Bronchial epithelial cell (primary cell): ENCODE results near the gene CCDC9B. TPM values are rescaled to one million over a fixed set of nuclear protein-coding genes. Genes with fewer than 3 reads are reported as not detected.

Source experiments
- DNase-seq: peaks from one replicate; pipeline ENCODE4 v3.0.0-alpha.2; 2010; ENCODE audit warnings: low read depth
- FAIRE-seq: peaks from 2 replicates; lab custom pipeline; 2011; peaks lifted over from hg19 to GRCh38; lab: Jason Lieb, UNC
- H3K27me3 ChIP-seq: 2 replicates; pipeline ENCODE4 v1.5.1; 2011; ENCODE audit warnings: low read length; ENCODE audit not compliant: control insufficient read depth, insufficient read depth
- H3K36me3 ChIP-seq: 2 replicates; pipeline ENCODE4 v1.5.1; 2011; ENCODE audit warnings: low read length; ENCODE audit not compliant: control insufficient read depth, insufficient read depth
- H3K4me3 ChIP-seq: 2 replicates; pipeline ENCODE4 v1.5.1; 2011; ENCODE audit warnings: mild to moderate bottlenecking, low read depth, low read length, control low read depth
- CTCF ChIP-seq: IDR thresholded peaks from 2 replicates; pipeline ENCODE4 v1.5.1; 2011; ENCODE audit warnings: mild to moderate bottlenecking, moderate library complexity, low read length, control low read depth, inconsistent platforms; ENCODE audit not compliant: insufficient read depth, severe bottlenecking
- total RNA-seq: library from RNA; depleted of rRNA; stranded (reverse); fragments of >200 nt; gene quantifications from 2 replicates; pipeline ENCODE4 v1.2.1, GENCODE V29; 2014

CCDC9B gene
- total RNA-seq, 1 donor from 2014 or later, result 12.1 TPM

DNA sequence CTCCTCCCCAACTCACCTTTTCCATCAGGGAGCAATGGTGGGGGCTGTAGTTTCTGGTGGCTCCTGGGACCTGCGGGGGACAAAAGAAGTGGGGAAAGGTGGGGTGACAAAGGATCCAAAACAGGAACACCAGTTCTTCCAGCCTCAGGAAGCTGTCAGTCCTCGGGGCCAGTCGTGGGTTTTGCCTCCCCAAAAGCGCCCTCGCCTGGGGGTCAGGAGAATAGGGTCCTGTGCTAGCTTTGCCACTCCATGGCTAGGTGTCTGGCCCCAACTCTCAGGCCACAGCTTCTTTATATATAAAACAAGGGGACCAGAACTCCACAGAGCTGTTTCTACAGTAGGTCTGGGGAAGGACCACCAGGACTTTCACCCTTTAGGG lies 4.0 kb downstream of the CCDC9B start:
- H3K36me3 ChIP-seq, result no peaks in the 10 kb centered on the region
- FAIRE-seq, result no peak
- no peak for DNase-seq
- no peaks in the 10 kb centered on the region for H3K27me3 ChIP-seq
- no peak for TF ChIP-seq CTCF
- no peak overlapping the region for H3K4me3 ChIP-seq

DNA sequence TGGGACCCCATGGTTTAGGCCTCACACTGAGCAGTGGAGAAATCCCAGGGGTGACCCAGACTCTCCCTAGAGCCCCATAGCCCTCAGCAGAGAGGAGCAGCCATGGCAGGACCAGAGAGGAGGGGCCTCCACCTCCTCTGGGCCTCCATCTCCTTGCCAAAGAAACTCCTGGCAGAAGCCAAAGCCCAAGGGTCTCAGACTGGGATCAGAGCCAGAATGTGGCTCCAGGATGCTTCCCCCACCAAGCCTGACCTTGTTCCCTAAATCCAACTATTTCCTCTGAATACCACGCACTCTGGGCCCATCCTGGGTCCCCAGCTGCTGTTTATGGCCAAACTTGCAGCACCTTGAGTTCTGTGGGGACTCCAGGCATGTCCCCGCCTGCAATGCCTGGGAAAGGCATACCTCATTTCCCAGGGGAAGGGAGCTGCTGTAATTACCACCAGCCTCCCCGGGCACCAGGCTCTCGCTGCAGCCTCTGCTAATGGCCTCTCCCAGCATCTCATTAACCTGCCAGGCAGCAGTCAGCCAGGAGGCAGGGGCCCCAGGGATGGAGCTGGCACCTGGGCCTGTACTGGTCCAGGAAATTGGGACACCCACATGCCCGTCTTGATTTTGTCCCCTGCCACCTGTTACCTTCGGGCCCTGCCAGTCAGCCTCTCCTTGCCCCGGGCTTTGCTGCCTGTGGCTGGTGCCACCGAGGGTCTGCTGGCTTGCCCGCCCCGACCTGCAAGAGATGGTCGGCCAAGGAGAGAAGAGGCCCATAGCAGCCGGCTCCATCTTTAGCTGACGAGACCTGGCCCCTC lies 4.6 kb downstream of the CCDC9B start:
- FAIRE-seq (no peak), DNase-seq (no peak)
- no peak for TF ChIP-seq CTCF
- H3K4me3 ChIP-seq, result no peak overlapping the region
- no peaks in the 10 kb centered on the region for H3K36me3 ChIP-seq
- H3K27me3 ChIP-seq, result no peaks in the 10 kb centered on the region

GRCh38 chr15:40334941-40335795 lies 5.6 kb downstream of the CCDC9B start:
- FAIRE-seq, result no peak
- Histone ChIP-seq H3K27me3 (no peaks in the 10 kb centered on the region), H3K36me3 (no peaks in the 10 kb centered on the region), H3K4me3 (no peak overlapping the region)
- TF ChIP-seq CTCF, result no peak
- DNase-seq, result no peak

DNA sequence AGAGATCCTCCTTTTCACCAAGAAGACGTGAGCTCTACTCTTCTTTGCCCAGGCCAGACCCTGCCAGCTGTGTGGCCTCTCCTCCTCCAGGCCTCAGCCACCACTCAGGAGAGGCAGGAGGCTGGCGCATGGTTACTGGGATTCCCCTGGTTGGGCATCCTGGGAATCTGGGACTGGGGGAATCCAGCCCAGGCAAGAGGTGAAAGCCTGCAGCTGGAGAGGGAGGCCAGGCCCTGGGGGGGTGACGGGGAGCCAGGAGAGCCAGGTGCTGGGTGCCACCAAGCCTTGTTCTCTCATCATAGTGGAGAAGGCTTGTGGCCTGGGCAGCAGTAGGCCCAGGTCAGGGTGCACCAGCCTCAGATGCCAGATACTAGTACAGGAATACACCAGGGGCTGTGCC lies 6.2 kb downstream of the CCDC9B start:
- Histone ChIP-seq H3K4me3 (no peak overlapping the region), H3K27me3 (no peaks in the 10 kb centered on the region), H3K36me3 (no peaks in the 10 kb centered on the region)
- DNase-seq (no peak), FAIRE-seq (no peak)
- no peak for TF ChIP-seq CTCF

GRCh38 chr15:40333922-40334492 lies 6.7 kb downstream of the CCDC9B start:
- Histone ChIP-seq H3K4me3 (no peak overlapping the region), H3K36me3 (no peaks in the 10 kb centered on the region), H3K27me3 (no peaks in the 10 kb centered on the region)
- FAIRE-seq (no peak), DNase-seq (peak; percentile 63)
- TF ChIP-seq CTCF, result no peak
